H7 (cell line): ENCODE measurements around the gene COL2A1. TPM values are rescaled to one million over a fixed set of nuclear protein-coding genes. Genes with fewer than 3 reads are reported as not detected.

Source experiments
- DNase-seq: peaks from one replicate; pipeline ENCODE4 v3.0.0; 2012
- H3K27me3 ChIP-seq: 2 replicates; pipeline ENCODE4 v1.6.0; 2011; ENCODE audit warnings: mild to moderate bottlenecking, low read length; ENCODE audit not compliant: control insufficient read depth, insufficient read depth
- H3K36me3 ChIP-seq: replicated peaks from 2 replicates; pipeline ENCODE4 v1.5.1; 2011; ENCODE audit warnings: low read length; ENCODE audit not compliant: control insufficient read depth, insufficient read depth
- H3K4me3 ChIP-seq: 2 replicates; pipeline ENCODE4 v1.5.1; 2011; ENCODE audit warnings: low read depth, mild to moderate bottlenecking, control low read depth, low read length, moderate library complexity; ENCODE audit not compliant: insufficient read depth
- total RNA-seq: library from RNA; depleted of rRNA; stranded (reverse); fragments of >200 nt; shearing (Covaris generic); gene quantifications from 2 replicates; pipeline ENCODE4 v1.2.3, GENCODE V29; 2014

The COL2A1 gene
- total RNA-seq, 1 experiment from 2014 or later = 2.0 TPM

- no peak overlapping the region for H3K4me3 ChIP-seq
- no peaks in the 10 kb centered on the region for H3K36me3 ChIP-seq
- H3K27me3 ChIP-seq = no peaks in the 10 kb centered on the region; the same call in 1 of the 2 replicates
- DNase-seq = no peak
Observed at GRCh38 chr12:47950856-47951468, 53.3 kb downstream of the COL2A1 start.

- peak; percentile 95 for DNase-seq
- no peaks in the 10 kb centered on the region; the same call in 1 of the 2 replicates for H3K27me3 ChIP-seq
- H3K4me3 ChIP-seq = no peak overlapping the region
- no peaks in the 10 kb centered on the region for H3K36me3 ChIP-seq
Observed at GRCh38 chr12:47949441-47950341, 54.6 kb downstream of the COL2A1 start.

GRCh38 chr12:47947341-47947740 is 56.9 kb downstream of the COL2A1 start:
- Histone ChIP-seq H3K4me3 (no peak overlapping the region), H3K36me3 (no peaks in the 10 kb centered on the region), H3K27me3 (peaks cover 3% of the 10 kb centered on the region; the same call in 1 of the 2 replicates)
- no peak for DNase-seq

- DNase-seq = peak; percentile 63
- Histone ChIP-seq H3K4me3 (no peak overlapping the region), H3K36me3 (no peaks in the 10 kb centered on the region), H3K27me3 (peaks cover 6% of the 10 kb centered on the region)
Observed at GRCh38 chr12:47946413-47947323, 57.6 kb downstream of the COL2A1 start.

- Histone ChIP-seq H3K27me3 (peaks cover 10% of the 10 kb centered on the region), H3K36me3 (no peaks in the 10 kb centered on the region), H3K4me3 (no peak overlapping the region)
- DNase-seq = no peak
Observed at GRCh38 chr12:47945341-47945728, 58.9 kb downstream of the COL2A1 start.

GRCh38 chr12:47944685-47945340 is 59.5 kb downstream of the COL2A1 start:
- DNase-seq = no peak
- no peak overlapping the region for H3K4me3 ChIP-seq
- peaks cover 10% of the 10 kb centered on the region for H3K27me3 ChIP-seq
- H3K36me3 ChIP-seq = no peaks in the 10 kb centered on the region

- Histone ChIP-seq H3K36me3 (no peaks in the 10 kb centered on the region), H3K27me3 (peaks cover 11% of the 10 kb centered on the region), H3K4me3 (no peak overlapping the region)
- DNase-seq = no peak
Observed at GRCh38 chr12:47943623-47944340, 60.5 kb downstream of the COL2A1 start.

GRCh38 chr12:47942614-47943225 is 61.6 kb downstream of the COL2A1 start:
- Histone ChIP-seq H3K27me3 (peaks cover 11% of the 10 kb centered on the region), H3K4me3 (no peak overlapping the region), H3K36me3 (no peaks in the 10 kb centered on the region)
- peak; percentile 71 for DNase-seq

- Histone ChIP-seq H3K27me3 (peaks cover 11% of the 10 kb centered on the region), H3K4me3 (peak overlapping the region; percentile 20; the same call in 1 of the 2 replicates), H3K36me3 (no peaks in the 10 kb centered on the region)
- DNase-seq = peak; percentile 98
Observed at GRCh38 chr12:47941871-47942613, 62.2 kb downstream of the COL2A1 start.

GRCh38 chr12:47941475-47941780 is 62.8 kb downstream of the COL2A1 start:
- Histone ChIP-seq H3K27me3 (peaks cover 11% of the 10 kb centered on the region), H3K4me3 (no peak overlapping the region), H3K36me3 (no peaks in the 10 kb centered on the region)
- no peak for DNase-seq

- no peak for DNase-seq
- Histone ChIP-seq H3K4me3 (no peak overlapping the region), H3K27me3 (peaks cover 11% of the 10 kb centered on the region), H3K36me3 (no peaks in the 10 kb centered on the region)
Observed at GRCh38 chr12:47940773-47941474, 63.4 kb downstream of the COL2A1 start.

GRCh38 chr12:47939009-47939601 is 65.2 kb downstream of the COL2A1 start:
- Histone ChIP-seq H3K36me3 (no peaks in the 10 kb centered on the region), H3K4me3 (no peak overlapping the region), H3K27me3 (peaks cover 11% of the 10 kb centered on the region)
- no peak for DNase-seq
